Mucosa of rectum (tissue), 2 donors: ENCODE results near the gene EEF1G.
A peak's percentile ranks its signal among the peaks of the same experiment; 100 is the strongest.

Experiments used
- H3K27ac ChIP-seq, 2 donors: one replicate each; pipeline ENCODE4 v1.7.0; 2013; ENCODE audit warnings: inconsistent platforms in 2 of 2, low read depth in 2 of 2, low read length in 2 of 2
- H3K27me3 ChIP-seq, 2 donors: one replicate each; pipeline ENCODE4 v1.7.0; 2013; ENCODE audit warnings: low read length in 2 of 2; ENCODE audit not compliant: control insufficient read depth in 2 of 2, insufficient read depth in 2 of 2
- H3K36me3 ChIP-seq, 2 donors: one replicate each; pipeline ENCODE4 v1.7.0; 2013; ENCODE audit warnings: low read length in 2 of 2; ENCODE audit not compliant: control insufficient read depth in 2 of 2, insufficient read depth in 2 of 2
- H3K4me1 ChIP-seq, 2 donors: one replicate each; pipeline ENCODE4 v1.7.0; 2013; ENCODE audit warnings: low read length in 2 of 2, mild to moderate bottlenecking in 1 of 2; ENCODE audit not compliant: control insufficient read depth in 2 of 2, insufficient read depth in 2 of 2
- H3K4me3 ChIP-seq, 2 donors: one replicate each; pipeline ENCODE4 v1.7.0; 2013; ENCODE audit warnings: low read length in 2 of 2
- H3K9ac ChIP-seq, 2 donors: one replicate each; pipeline ENCODE4 v1.7.0; 2013; ENCODE audit warnings: low read length in 2 of 2, low read depth in 1 of 2, mild to moderate bottlenecking in 1 of 2
- H3K9me3 ChIP-seq, 2 donors: one replicate each; pipeline ENCODE4 v1.7.0; 2013; ENCODE audit warnings: low read length in 2 of 2; ENCODE audit not compliant: control insufficient read depth in 2 of 2
- donor health status: healthy.
- donor health status: Normal muscosa, but diverticular disease.

The EEF1G gene

GRCh38 chr11:62612366-62613290 lies 38.9 kb upstream of the EEF1G start, which contains the start of the genes EML3 and ROM1:
EML3 (minus strand) TSS chr11:62612775; CDS start chr11:62612457, 318 bp downstream.
ROM1 (plus strand) TSS chr11:62613257; CDS start chr11:62613282, 25 bp downstream.
- Histone ChIP-seq H3K9ac (peak within 1 kb of the TSS; percentile 79 to 81), H3K36me3 (peaks cover 10 to 16% of the 10 kb centered on the region in 2 donors), H3K27me3 (no peaks in the 10 kb centered on the region), H3K27ac (peak within 1 kb of the TSS; percentile 82 to 84), H3K9me3 (no peaks in the 10 kb centered on the region), H3K4me3 (peak within 1 kb of the TSS; percentile 85 to 90), H3K4me1 (peaks cover 12 to 13% of the 10 kb centered on the region in 2 donors)

- H3K9me3 ChIP-seq: no peaks in the 10 kb centered on the region
- no peaks in the 10 kb centered on the region for H3K27me3 ChIP-seq
- peak overlapping the region; percentile 85 to 90 for H3K4me3 ChIP-seq
- H3K9ac ChIP-seq: peak overlapping the region; percentile 79 to 81
- peaks cover 10 to 13% of the 10 kb centered on the region in 2 donors for H3K36me3 ChIP-seq
- peak overlapping the region; percentile 82 to 84 for H3K27ac ChIP-seq
- peaks cover 12 to 13% of the 10 kb centered on the region in 2 donors for H3K4me1 ChIP-seq
These were observed 38.1 kb upstream of the EEF1G start for GRCh38 chr11:62611705-62612365.

- Histone ChIP-seq H3K36me3 (peaks cover 10 to 13% of the 10 kb centered on the region in 2 donors), H3K27me3 (no peaks in the 10 kb centered on the region), H3K4me3 (peak overlapping the region; percentile 85 to 90), H3K4me1 (peaks cover 12 to 13% of the 10 kb centered on the region in 2 donors), H3K9me3 (no peaks in the 10 kb centered on the region), H3K9ac (peak overlapping the region; percentile 38 to 79), H3K27ac (peak overlapping the region; percentile 82 to 84)
These were observed 37.4 kb upstream of the EEF1G start for GRCh38 chr11:62610814-62611704.

- no peaks in the 10 kb centered on the region for H3K27me3 ChIP-seq
- H3K36me3 ChIP-seq: peaks cover 14 to 16% of the 10 kb centered on the region in 2 donors
- no peak overlapping the region for H3K4me3 ChIP-seq
- no peak overlapping the region for H3K27ac ChIP-seq
- H3K4me1 ChIP-seq: peaks cover 12 to 13% of the 10 kb centered on the region in 2 donors
- H3K9me3 ChIP-seq: no peaks in the 10 kb centered on the region
- no peak overlapping the region for H3K9ac ChIP-seq
These were observed 36.7 kb upstream of the EEF1G start for GRCh38 chr11:62610403-62610802.

- Histone ChIP-seq H3K4me3 (no peak overlapping the region), H3K9me3 (no peaks in the 10 kb centered on the region), H3K4me1 (peaks cover 12 to 18% of the 10 kb centered on the region in 2 donors), H3K36me3 (peaks cover 16 to 21% of the 10 kb centered on the region in 2 donors), H3K9ac (no peak overlapping the region), H3K27ac (no peak overlapping the region), H3K27me3 (no peaks in the 10 kb centered on the region)
These were observed 35.1 kb upstream of the EEF1G start for GRCh38 chr11:62608776-62609175.

GRCh38 chr11:62607714-62608113 lies 34.0 kb upstream of the EEF1G start:
- H3K4me1 ChIP-seq: peaks cover 14 to 21% of the 10 kb centered on the region in 2 donors
- no peak overlapping the region for H3K4me3 ChIP-seq
- no peaks in the 10 kb centered on the region for H3K27me3 ChIP-seq
- no peaks in the 10 kb centered on the region for H3K9me3 ChIP-seq
- H3K9ac ChIP-seq: no peak overlapping the region
- no peak overlapping the region for H3K27ac ChIP-seq
- peaks cover 16 to 22% of the 10 kb centered on the region in 2 donors for H3K36me3 ChIP-seq

- Histone ChIP-seq H3K27me3 (no peaks in the 10 kb centered on the region), H3K4me1 (peaks cover 7 to 15% of the 10 kb centered on the region in 2 donors), H3K4me3 (no peak overlapping the region), H3K9ac (no peak overlapping the region), H3K36me3 (peaks cover 16 to 22% of the 10 kb centered on the region in 2 donors), H3K27ac (no peak overlapping the region), H3K9me3 (no peaks in the 10 kb centered on the region)
These were observed 32.2 kb upstream of the EEF1G start for GRCh38 chr11:62605902-62606301.

GRCh38 chr11:62605467-62605866 lies 31.8 kb upstream of the EEF1G start:
- no peak overlapping the region for H3K4me3 ChIP-seq
- no peak overlapping the region for H3K27ac ChIP-seq
- H3K36me3 ChIP-seq: peaks cover 14 to 22% of the 10 kb centered on the region in 2 donors
- no peaks in the 10 kb centered on the region for H3K9me3 ChIP-seq
- H3K4me1 ChIP-seq: peaks cover 8 to 17% of the 10 kb centered on the region in 2 donors
- no peak overlapping the region for H3K9ac ChIP-seq
- H3K27me3 ChIP-seq: no peaks in the 10 kb centered on the region

GRCh38 chr11:62604460-62605120 lies 30.9 kb upstream of the EEF1G start:
- Histone ChIP-seq H3K27ac (no peak overlapping the region), H3K4me1 (peaks cover 17 to 26% of the 10 kb centered on the region in 2 donors), H3K36me3 (peaks cover 12 to 17% of the 10 kb centered on the region in 2 donors), H3K9ac (no peak overlapping the region), H3K4me3 (no peak overlapping the region), H3K27me3 (no peaks in the 10 kb centered on the region), H3K9me3 (no peaks in the 10 kb centered on the region)
